ENCODE data around the gene EFHC2. TPM values are rescaled to one million over a fixed set of nuclear protein-coding genes. Genes with fewer than 3 reads are reported as not detected.

The EFHC2 gene
- total and polyA plus RNA-seq, 12 donors: 0.11 to 1.2 (median 0.35) TPM; not detected in 5

GRCh38 chrX:44267861-44268260 lies 75.6 kb downstream of the EFHC2 start:
- no peaks in the 10 kb centered on the region for H3K4me1 ChIP-seq (replicated peaks in 1 of 2)
- no peak overlapping the region for H3K4me3 ChIP-seq
- DNase-seq: no peak
- peaks cover 12% of the 10 kb centered on the region for H3K27me3 ChIP-seq
- H3K27ac ChIP-seq: no peak overlapping the region
- TF ChIP-seq CTCF (IDR thresholded peaks at IDR 0.05) (no peak), POLR2A (IDR thresholded peaks at IDR 0.05) (no peak)
- H3K9me3 ChIP-seq (replicated peaks in 1 of 3): no peaks in the 10 kb centered on the region
- WGBS, 4 donors: 71 to 85% (median 78%) methylated on average over 3 of the region's 3 CpGs
- intact Hi-C loops (cut with DNase I): no loop called here
- no peaks in the 10 kb centered on the region for H3K36me3 ChIP-seq (replicated peaks in 1 of 2)

- DNase-seq: no peak
- TF ChIP-seq CTCF (IDR thresholded peaks at IDR 0.05) (no peak), POLR2A (IDR thresholded peaks at IDR 0.05) (no peak)
- Histone ChIP-seq H3K4me1 (replicated peaks in 1 of 2) (no peaks in the 10 kb centered on the region), H3K36me3 (replicated peaks in 1 of 2) (no peaks in the 10 kb centered on the region), H3K9me3 (replicated peaks in 1 of 3) (no peaks in the 10 kb centered on the region), H3K27ac (no peak overlapping the region), H3K27me3 (peaks cover 8% of the 10 kb centered on the region), H3K4me3 (no peak overlapping the region)
- 13 to 45% (median 36%) methylated on average over 2 of the region's 2 CpGs for WGBS, 4 donors
- intact Hi-C loops (cut with DNase I): no loop called here
These were observed 76.4 kb downstream of the EFHC2 start for GRCh38 chrX:44267116-44267515.

DNA sequence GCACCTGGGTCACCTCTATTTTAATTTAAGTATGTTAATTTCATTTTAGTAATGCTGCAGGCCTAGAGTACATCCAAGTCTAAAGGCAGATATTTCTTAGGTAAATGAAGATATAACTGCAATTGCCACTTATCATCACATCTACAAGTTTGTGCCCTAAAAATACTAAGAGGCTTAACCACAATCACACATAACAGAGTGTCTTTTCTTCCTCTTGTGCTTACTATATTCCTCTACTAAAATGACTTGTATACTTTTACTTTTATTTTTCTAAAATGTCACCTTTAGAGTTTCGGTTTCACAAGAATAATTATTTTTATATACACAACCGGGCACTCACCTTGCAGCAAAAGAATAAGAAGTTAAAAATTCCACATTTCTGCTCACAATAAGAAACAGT lies 77.9 kb downstream of the EFHC2 start:
- no peak for DNase-seq
- Histone ChIP-seq H3K27ac (no peak overlapping the region), H3K4me1 (replicated peaks in 1 of 2) (no peaks in the 10 kb centered on the region), H3K27me3 (peaks cover 6% of the 10 kb centered on the region), H3K36me3 (replicated peaks in 1 of 2) (no peaks in the 10 kb centered on the region), H3K4me3 (no peak overlapping the region), H3K9me3 (replicated peaks in 1 of 3) (no peaks in the 10 kb centered on the region)
- TF ChIP-seq CTCF (IDR thresholded peaks at IDR 0.05) (no peak), POLR2A (IDR thresholded peaks at IDR 0.05) (no peak)
- intact Hi-C loops (cut with DNase I): no loop called here
- WGBS, 4 donors: 69 to 82% (median 75%) methylated on average over 2 of the region's 2 CpGs

- H3K27me3 ChIP-seq: peaks cover 4% of the 10 kb centered on the region
- intact Hi-C loops (cut with DNase I): no loop called here
- TF ChIP-seq POLR2A (IDR thresholded peaks at IDR 0.05) (no peak), CTCF (IDR thresholded peaks at IDR 0.05) (no peak)
- no peaks in the 10 kb centered on the region for H3K4me1 ChIP-seq (replicated peaks in 1 of 2)
- no peak overlapping the region for H3K4me3 ChIP-seq
- no peaks in the 10 kb centered on the region for H3K36me3 ChIP-seq (replicated peaks in 1 of 2)
- no peaks in the 10 kb centered on the region for H3K9me3 ChIP-seq (replicated peaks in 1 of 3)
- H3K27ac ChIP-seq: no peak overlapping the region
- no peak for DNase-seq
These were observed 78.5 kb downstream of the EFHC2 start for GRCh38 chrX:44264936-44265335.
